Activated CD4-positive, alpha-beta T cell treated with anti-CD3 and anti-CD28 coated beads for 1 hour (primary cell): ENCODE results near the gene KCTD7.
"Not testable (repeated sequence)": the region's sequence is repeated elsewhere in the genome, so short reads cannot be mapped to it uniquely, and the experiment has no call there.

Source experiments
- DNase-seq: peaks from one replicate; pipeline ENCODE4 v3.0.0-alpha.2; 2020

KCTD7 gene

GRCh38 chr7:66683770-66684123, 55.1 kb downstream of the KCTD7 start:
- no peak for DNase-seq

GRCh38 chr7:66685663-66686062, 57.0 kb downstream of the KCTD7 start:
- DNase-seq, result not testable (repeated sequence)

- no peak for DNase-seq
Measured at GRCh38 chr7:66687186-66687585, 58.5 kb downstream of the KCTD7 start.

- not testable (repeated sequence) for DNase-seq
Measured at GRCh38 chr7:66687672-66688071, 59.0 kb downstream of the KCTD7 start.

- DNase-seq, result no peak
Measured at GRCh38 chr7:66689081-66689480, 60.4 kb downstream of the KCTD7 start.

GRCh38 chr7:66693331-66693730, 64.7 kb downstream of the KCTD7 start:
- DNase-seq, result no peak
